K562 (cell line): Measurements from ENCODE around the gene KRT85. TPM values are rescaled to one million over a fixed set of nuclear protein-coding genes. Genes with fewer than 3 reads are reported as not detected.

Experiments used
- ATAC-seq: fragments of 200-7000 bp; cut with Tn5 transposase; 3 replicates; pipeline ENCODE4 v1.9.1; 2020; ENCODE audit warnings: moderate library complexity
- BruUV-seq: library from RNA; stranded (reverse); fragments of 400-500 nt; replicated peaks from 2 replicates; lab custom pipeline; 2021; lab: Mats Ljungman, UMichigan
- CTCF ChIA-PET: fragments of 300-600 bp; formaldehyde crosslinking; extraction: SDS; loops from one replicate; lab custom pipeline; 2021; ENCODE audit warnings: low intra/inter-chr PET ratio; lab: Yijun Ruan, JAX
- POLR2A ChIA-PET: fragments of 300-600, 350-650 bp; sonication (Branson Sonifier 250); formaldehyde crosslinking; extraction: SDS; loops from one replicate; lab custom pipeline; 2021; ENCODE audit warnings: antibody characterized with exemption, inconsistent platforms; lab: Yijun Ruan, JAX
- DNase-seq, 4 experiments: peaks; one replicate each; pipeline versions ENCODE4 v3.0.0 to v3.0.0-alpha.2; 2011 to 2018; ENCODE audit warnings: low spot score in 3 of 4, mixed read lengths in 3 of 4; ENCODE audit errors: extremely low read depth in 1 of 4
- FAIRE-seq: peaks from 2 replicates; lab custom pipeline; 2011; peaks lifted over from hg19 to GRCh38; lab: Jason Lieb, UNC
- H2AFZ ChIP-seq: 2 replicates; pipeline ENCODE4 v1.6.0; 2011; ENCODE audit warnings: low read depth, low read length, control low read depth, inconsistent platforms
- H3K27ac ChIP-seq: fragments of 200-600 bp; 3 replicates; pipeline ENCODE4 v1.8.0; 2011; ENCODE audit warnings: low read depth, mild to moderate bottlenecking, control low read depth, inconsistent platforms, low read length, moderate library complexity, mixed read lengths; ENCODE audit errors: extremely low read depth
- H3K27me3 ChIP-seq, 2 experiments: fragments of 300-600 bp in 1 of 2; 2 replicates in 1 of 2; 3 replicates in 1 of 2; pipeline versions ENCODE4 v1.6.0 to v1.8.0; 2011; ENCODE audit warnings: inconsistent platforms in 2 of 2, low read length in 2 of 2, mild to moderate bottlenecking in 1 of 2, mixed read lengths in 1 of 2, moderate library complexity in 1 of 2; ENCODE audit not compliant: control insufficient read depth in 2 of 2, insufficient read depth in 2 of 2
- H3K36me3 ChIP-seq: fragments of 300-600 bp; 3 replicates; pipeline ENCODE4 v1.8.0; 2011; ENCODE audit warnings: mild to moderate bottlenecking, low read length, inconsistent platforms; ENCODE audit not compliant: control insufficient read depth, insufficient read depth
- H3K4me1 ChIP-seq, 2 experiments: fragments of 200-600 bp in 1 of 2; replicated peaks in 1 of 2; 2 replicates in 1 of 2; 3 replicates in 1 of 2; pipeline versions ENCODE4 v1.5.1 to v1.8.0; 2011; ENCODE audit warnings: inconsistent platforms in 2 of 2, low read length in 2 of 2, mild to moderate bottlenecking in 1 of 2, mixed read lengths in 1 of 2, moderate library complexity in 1 of 2; ENCODE audit not compliant: control insufficient read depth in 2 of 2, insufficient read depth in 2 of 2
- H3K4me2 ChIP-seq: 2 replicates; pipeline ENCODE4 v1.6.1; 2011; ENCODE audit warnings: low read length, control low read depth, inconsistent platforms, mixed read lengths; ENCODE audit not compliant: insufficient read depth
- H3K4me3 ChIP-seq: fragments of 200-600 bp; sonication (generic), shearing (Covaris generic); 2 replicates; pipeline ENCODE4 v1.5.1; 2016; ENCODE audit warnings: control low read depth, inconsistent platforms
- H3K79me2 ChIP-seq: fragments of 200-600 bp; 3 replicates; pipeline ENCODE4 v1.8.0; 2011; ENCODE audit warnings: low read length, inconsistent platforms; ENCODE audit not compliant: control insufficient read depth, insufficient read depth
- H3K9ac ChIP-seq, 2 experiments: 2 replicates each; pipeline versions ENCODE4 v1.6.0 to v1.6.1; 2011; ENCODE audit warnings: low read depth in 2 of 2, low read length in 2 of 2, control low read depth in 1 of 2, inconsistent platforms in 1 of 2, mild to moderate bottlenecking in 1 of 2, mixed read lengths in 1 of 2; ENCODE audit not compliant: insufficient read depth in 1 of 2
- H3K9me1 ChIP-seq: one replicate; pipeline ENCODE4 v1.6.0; 2011; ENCODE audit warnings: inconsistent platforms, mild to moderate bottlenecking, low read length, moderate library complexity; ENCODE audit not compliant: control insufficient read depth, insufficient read depth
- H3K9me3 ChIP-seq: replicated peaks from 2 replicates; pipeline ENCODE4 v1.5.1; 2011; ENCODE audit warnings: low read depth, low read length, inconsistent platforms; ENCODE audit not compliant: control insufficient read depth, insufficient read depth
- H4K20me1 ChIP-seq: replicated peaks from 2 replicates; pipeline ENCODE4 v1.6.1; 2011; ENCODE audit warnings: low read length, inconsistent platforms, mixed read lengths; ENCODE audit not compliant: control insufficient read depth, insufficient read depth
- BRD4 ChIP-seq: fragments of 200-600 bp; sonication (generic); IDR thresholded peaks from 2 replicates; pipeline ENCODE4 v1.6.1; 2017; ENCODE audit warnings: inconsistent platforms
- NFIC ChIP-seq: fragments of 450-650 bp; IDR thresholded peaks from 2 replicates; pipeline ENCODE4 v1.6.1; 2017; ENCODE audit warnings: mild to moderate bottlenecking, inconsistent platforms
- SMARCE1 ChIP-seq: fragments of 450-650 bp; IDR thresholded peaks from 2 replicates; pipeline ENCODE4 v1.7.1; 2016; ENCODE audit warnings: mild to moderate bottlenecking
- WGBS: fragments of 100-300 bp; shearing (Covaris generic); methylation state at CpG from one replicate; pipeline ENCODE4 v1.1.6; 2016; ENCODE audit warnings: low coverage, mixed read lengths; ENCODE audit not compliant: insufficient coverage; ENCODE audit errors: missing lambda C conversion rate; 5-methylcytosine and 5-hydroxymethylcytosine counted together
- in situ Hi-C: fragments of 300-500 bp; cut with MboI; formaldehyde crosslinking; loops from 4 replicates; pipeline ENCODE4 v1.15.0; 2018; ENCODE audit warnings: inconsistent platforms, mixed read lengths
- intact Hi-C: fragments of 100-400 bp; cut with micrococcal nuclease; formaldehyde crosslinking; loops from 2 replicates; pipeline ENCODE4 v1.14.2; 2022
- polyA plus RNA-seq, 8 experiments: library from polyadenylated mRNA; depleted of rRNA in 4 of 8; stranded (reverse) in 5 of 8; unstranded in 3 of 8; fragments of >200 nt; fragmentation: Nextera tagmentation in 2 of 8; fragmentation: Illumina TruSeq in 1 of 8; extraction: Ambion mirVana in 2 of 8; extraction: Trizol in 1 of 8; gene quantifications; 2 replicates each; pipeline versions ENCODE4 v1.2.1 to v1.2.3, GENCODE V29; 2011 to 2014; ENCODE audit warnings: inconsistent platforms in 1 of 8, missing spikeins in 1 of 8
- total RNA-seq, 7 experiments: library from RNA; depleted of rRNA in 6 of 7; stranded (reverse); fragments of >200 nt in 6 of 7; fragmentation: Illumina TruSeq in 2 of 7; extraction: Trizol in 2 of 7; gene quantifications; 2 replicates each; pipeline versions ENCODE4 v1.2.1 to v1.2.3, GENCODE V29; 2011 to 2021; ENCODE audit warnings: low replicate concordance in 1 of 7
- TF ChIP-seq, protein P1 (sequence below): IDR thresholded peaks from 3 replicates; pipeline ENCODE4 v1.6.1; 2011; ENCODE audit warnings: borderline replicate concordance, mild to moderate bottlenecking, moderate library complexity; ENCODE audit not compliant: insufficient read length; ENCODE audit errors: extremely low read depth
- TF ChIP-seq, protein P2 (sequence below): sonication (generic); formaldehyde crosslinking; IDR thresholded peaks from 2 replicates; pipeline ENCODE4 v1.8.1; 2023; ENCODE audit warnings: mild to moderate bottlenecking, missing genetic modification reagents
- TF ChIP-seq, protein P3 (sequence below): fragments of 250-450 bp; sonication (Bioruptor Pico); IDR thresholded peaks from 2 replicates; pipeline ENCODE4 v1.8.0; 2022; ENCODE audit warnings: moderate library complexity, mild to moderate bottlenecking, inconsistent platforms
- TF ChIP-seq, protein P4 (sequence below): sonication (generic); formaldehyde crosslinking; IDR thresholded peaks from 2 replicates; pipeline ENCODE4 v1.8.0; 2023; ENCODE audit warnings: missing genetic modification reagents, mild to moderate bottlenecking, borderline replicate concordance
- TF ChIP-seq, protein P5 (sequence below): fragments of 450-650 bp; formaldehyde crosslinking; IDR thresholded peaks from 2 replicates; pipeline ENCODE4 v1.4.0; 2022; ENCODE audit warnings: mild to moderate bottlenecking, moderate library complexity

Gene KRT85
- total and polyA plus RNA-seq, 9 of the 15 experiments (the other 6 are each of a cell fraction or from before 2014, with no cell fraction given), result not detected

DNA sequence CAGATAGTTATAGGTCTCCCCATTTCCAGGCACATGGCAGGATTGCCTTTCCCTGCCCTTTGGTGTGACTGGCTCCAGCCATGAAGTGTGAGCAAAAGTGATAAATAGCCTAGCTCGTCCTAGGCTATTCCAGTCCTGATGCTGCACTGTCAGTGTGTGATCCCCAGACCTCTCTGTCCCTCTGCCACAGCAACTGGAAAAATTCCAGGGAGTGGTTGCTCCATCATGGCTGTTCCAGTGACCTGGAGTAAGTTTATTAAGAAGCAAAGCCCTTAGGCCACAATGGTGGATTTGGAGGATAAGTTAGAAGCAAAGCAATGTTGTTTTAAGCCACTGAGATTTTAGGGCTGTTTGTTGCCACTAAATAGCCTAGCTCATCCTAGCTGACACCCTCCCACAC is 36.2 kb downstream of the KRT85 start:
- Histone ChIP-seq H3K9me1 (no peaks in the 10 kb centered on the region), H3K27ac (no peak overlapping the region), H4K20me1 (no peaks in the 10 kb centered on the region), H3K9me3 (no peaks in the 10 kb centered on the region), H3K4me2 (no peak overlapping the region), H3K4me3 (no peak overlapping the region), H3K4me1 (no peaks in the 10 kb centered on the region), H3K79me2 (no peaks in the 10 kb centered on the region), H3K27me3 (peaks cover 0 to 11% of the 10 kb centered on the region in 2 experiments; a peak in 1 of 5 replicates), H2AFZ (no peak overlapping the region), H3K9ac (no peak overlapping the region), H3K36me3 (no peaks in the 10 kb centered on the region)
- no CpG with 5 or more reads among the region's 1 CpG for WGBS
- intact Hi-C loops, result no loop called here
- ATAC-seq (no peak), DNase-seq (no peak), FAIRE-seq (no peak)
- in situ Hi-C loops, result no loop called here
- POLR2A ChIA-PET, result no interaction called here
- CTCF ChIA-PET, result no interaction called here
- no TSS peak for BruUV-seq
- no peak for TF ChIP-seq BRD4
- TF ChIP-seq SMARCE1, result no peak
- TF ChIP-seq, protein P1, sequence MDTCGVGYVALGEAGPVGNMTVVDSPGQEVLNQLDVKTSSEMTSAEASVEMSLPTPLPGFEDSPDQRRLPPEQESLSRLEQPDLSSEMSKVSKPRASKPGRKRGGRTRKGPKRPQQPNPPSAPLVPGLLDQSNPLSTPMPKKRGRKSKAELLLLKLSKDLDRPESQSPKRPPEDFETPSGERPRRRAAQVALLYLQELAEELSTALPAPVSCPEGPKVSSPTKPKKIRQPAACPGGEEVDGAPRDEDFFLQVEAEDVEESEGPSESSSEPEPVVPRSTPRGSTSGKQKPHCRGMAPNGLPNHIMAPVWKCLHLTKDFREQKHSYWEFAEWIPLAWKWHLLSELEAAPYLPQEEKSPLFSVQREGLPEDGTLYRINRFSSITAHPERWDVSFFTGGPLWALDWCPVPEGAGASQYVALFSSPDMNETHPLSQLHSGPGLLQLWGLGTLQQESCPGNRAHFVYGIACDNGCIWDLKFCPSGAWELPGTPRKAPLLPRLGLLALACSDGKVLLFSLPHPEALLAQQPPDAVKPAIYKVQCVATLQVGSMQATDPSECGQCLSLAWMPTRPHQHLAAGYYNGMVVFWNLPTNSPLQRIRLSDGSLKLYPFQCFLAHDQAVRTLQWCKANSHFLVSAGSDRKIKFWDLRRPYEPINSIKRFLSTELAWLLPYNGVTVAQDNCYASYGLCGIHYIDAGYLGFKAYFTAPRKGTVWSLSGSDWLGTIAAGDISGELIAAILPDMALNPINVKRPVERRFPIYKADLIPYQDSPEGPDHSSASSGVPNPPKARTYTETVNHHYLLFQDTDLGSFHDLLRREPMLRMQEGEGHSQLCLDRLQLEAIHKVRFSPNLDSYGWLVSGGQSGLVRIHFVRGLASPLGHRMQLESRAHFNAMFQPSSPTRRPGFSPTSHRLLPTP, result no peak
- TF ChIP-seq, protein P2, sequence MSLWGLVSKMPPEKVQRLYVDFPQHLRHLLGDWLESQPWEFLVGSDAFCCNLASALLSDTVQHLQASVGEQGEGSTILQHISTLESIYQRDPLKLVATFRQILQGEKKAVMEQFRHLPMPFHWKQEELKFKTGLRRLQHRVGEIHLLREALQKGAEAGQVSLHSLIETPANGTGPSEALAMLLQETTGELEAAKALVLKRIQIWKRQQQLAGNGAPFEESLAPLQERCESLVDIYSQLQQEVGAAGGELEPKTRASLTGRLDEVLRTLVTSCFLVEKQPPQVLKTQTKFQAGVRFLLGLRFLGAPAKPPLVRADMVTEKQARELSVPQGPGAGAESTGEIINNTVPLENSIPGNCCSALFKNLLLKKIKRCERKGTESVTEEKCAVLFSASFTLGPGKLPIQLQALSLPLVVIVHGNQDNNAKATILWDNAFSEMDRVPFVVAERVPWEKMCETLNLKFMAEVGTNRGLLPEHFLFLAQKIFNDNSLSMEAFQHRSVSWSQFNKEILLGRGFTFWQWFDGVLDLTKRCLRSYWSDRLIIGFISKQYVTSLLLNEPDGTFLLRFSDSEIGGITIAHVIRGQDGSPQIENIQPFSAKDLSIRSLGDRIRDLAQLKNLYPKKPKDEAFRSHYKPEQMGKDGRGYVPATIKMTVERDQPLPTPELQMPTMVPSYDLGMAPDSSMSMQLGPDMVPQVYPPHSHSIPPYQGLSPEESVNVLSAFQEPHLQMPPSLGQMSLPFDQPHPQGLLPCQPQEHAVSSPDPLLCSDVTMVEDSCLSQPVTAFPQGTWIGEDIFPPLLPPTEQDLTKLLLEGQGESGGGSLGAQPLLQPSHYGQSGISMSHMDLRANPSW (CRISPR knock-in tag), result no peak
- TF ChIP-seq, protein P3, sequence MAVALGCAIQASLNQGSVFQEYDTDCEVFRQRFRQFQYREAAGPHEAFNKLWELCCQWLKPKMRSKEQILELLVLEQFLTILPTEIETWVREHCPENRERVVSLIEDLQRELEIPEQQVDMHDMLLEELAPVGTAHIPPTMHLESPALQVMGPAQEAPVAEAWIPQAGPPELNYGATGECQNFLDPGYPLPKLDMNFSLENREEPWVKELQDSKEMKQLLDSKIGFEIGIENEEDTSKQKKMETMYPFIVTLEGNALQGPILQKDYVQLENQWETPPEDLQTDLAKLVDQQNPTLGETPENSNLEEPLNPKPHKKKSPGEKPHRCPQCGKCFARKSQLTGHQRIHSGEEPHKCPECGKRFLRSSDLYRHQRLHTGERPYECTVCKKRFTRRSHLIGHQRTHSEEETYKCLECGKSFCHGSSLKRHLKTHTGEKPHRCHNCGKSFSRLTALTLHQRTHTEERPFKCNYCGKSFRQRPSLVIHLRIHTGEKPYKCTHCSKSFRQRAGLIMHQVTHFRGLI (CRISPR knock-in tag), result no peak
- TF ChIP-seq, protein P4, sequence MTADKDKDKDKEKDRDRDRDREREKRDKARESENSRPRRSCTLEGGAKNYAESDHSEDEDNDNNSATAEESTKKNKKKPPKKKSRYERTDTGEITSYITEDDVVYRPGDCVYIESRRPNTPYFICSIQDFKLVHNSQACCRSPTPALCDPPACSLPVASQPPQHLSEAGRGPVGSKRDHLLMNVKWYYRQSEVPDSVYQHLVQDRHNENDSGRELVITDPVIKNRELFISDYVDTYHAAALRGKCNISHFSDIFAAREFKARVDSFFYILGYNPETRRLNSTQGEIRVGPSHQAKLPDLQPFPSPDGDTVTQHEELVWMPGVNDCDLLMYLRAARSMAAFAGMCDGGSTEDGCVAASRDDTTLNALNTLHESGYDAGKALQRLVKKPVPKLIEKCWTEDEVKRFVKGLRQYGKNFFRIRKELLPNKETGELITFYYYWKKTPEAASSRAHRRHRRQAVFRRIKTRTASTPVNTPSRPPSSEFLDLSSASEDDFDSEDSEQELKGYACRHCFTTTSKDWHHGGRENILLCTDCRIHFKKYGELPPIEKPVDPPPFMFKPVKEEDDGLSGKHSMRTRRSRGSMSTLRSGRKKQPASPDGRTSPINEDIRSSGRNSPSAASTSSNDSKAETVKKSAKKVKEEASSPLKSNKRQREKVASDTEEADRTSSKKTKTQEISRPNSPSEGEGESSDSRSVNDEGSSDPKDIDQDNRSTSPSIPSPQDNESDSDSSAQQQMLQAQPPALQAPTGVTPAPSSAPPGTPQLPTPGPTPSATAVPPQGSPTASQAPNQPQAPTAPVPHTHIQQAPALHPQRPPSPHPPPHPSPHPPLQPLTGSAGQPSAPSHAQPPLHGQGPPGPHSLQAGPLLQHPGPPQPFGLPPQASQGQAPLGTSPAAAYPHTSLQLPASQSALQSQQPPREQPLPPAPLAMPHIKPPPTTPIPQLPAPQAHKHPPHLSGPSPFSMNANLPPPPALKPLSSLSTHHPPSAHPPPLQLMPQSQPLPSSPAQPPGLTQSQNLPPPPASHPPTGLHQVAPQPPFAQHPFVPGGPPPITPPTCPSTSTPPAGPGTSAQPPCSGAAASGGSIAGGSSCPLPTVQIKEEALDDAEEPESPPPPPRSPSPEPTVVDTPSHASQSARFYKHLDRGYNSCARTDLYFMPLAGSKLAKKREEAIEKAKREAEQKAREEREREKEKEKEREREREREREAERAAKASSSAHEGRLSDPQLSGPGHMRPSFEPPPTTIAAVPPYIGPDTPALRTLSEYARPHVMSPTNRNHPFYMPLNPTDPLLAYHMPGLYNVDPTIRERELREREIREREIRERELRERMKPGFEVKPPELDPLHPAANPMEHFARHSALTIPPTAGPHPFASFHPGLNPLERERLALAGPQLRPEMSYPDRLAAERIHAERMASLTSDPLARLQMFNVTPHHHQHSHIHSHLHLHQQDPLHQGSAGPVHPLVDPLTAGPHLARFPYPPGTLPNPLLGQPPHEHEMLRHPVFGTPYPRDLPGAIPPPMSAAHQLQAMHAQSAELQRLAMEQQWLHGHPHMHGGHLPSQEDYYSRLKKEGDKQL (CRISPR knock-in tag), result no peak
- TF ChIP-seq, protein P5, sequence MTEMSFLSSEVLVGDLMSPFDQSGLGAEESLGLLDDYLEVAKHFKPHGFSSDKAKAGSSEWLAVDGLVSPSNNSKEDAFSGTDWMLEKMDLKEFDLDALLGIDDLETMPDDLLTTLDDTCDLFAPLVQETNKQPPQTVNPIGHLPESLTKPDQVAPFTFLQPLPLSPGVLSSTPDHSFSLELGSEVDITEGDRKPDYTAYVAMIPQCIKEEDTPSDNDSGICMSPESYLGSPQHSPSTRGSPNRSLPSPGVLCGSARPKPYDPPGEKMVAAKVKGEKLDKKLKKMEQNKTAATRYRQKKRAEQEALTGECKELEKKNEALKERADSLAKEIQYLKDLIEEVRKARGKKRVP (CRISPR knock-in tag), result no peak
- TF ChIP-seq NFIC, result no peak
